GM19455 (cell line): ENCODE data around the gene TPRG1L.

Experiments used
- ATAC-seq: cut with Tn5 transposase; IDR thresholded peaks from one replicate; pipeline ENCODE4 v1.9.1; 2021; ENCODE audit not compliant: unreplicated experiment

TPRG1L gene

DNA sequence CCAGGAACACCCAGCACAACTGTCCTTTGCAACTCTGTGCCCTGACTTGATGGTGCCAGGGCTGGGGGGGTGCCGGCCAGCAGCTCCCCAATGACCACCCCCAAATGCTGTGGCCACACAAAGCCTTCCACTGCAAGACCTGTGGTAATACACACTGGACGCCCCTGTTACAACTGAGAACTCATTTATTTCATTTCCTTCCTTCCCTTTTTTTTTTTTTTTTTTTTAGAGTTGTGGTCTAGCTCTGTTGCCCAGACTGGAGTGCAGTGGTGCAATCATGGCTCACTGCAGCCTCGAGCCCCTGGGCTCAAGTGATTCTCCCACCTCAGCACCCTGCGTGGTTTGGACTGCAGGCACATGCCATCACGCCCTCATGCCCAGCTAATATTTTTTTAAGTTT lies 52.7 kb downstream of the TPRG1L start:
- ATAC-seq, result no peak

DNA sequence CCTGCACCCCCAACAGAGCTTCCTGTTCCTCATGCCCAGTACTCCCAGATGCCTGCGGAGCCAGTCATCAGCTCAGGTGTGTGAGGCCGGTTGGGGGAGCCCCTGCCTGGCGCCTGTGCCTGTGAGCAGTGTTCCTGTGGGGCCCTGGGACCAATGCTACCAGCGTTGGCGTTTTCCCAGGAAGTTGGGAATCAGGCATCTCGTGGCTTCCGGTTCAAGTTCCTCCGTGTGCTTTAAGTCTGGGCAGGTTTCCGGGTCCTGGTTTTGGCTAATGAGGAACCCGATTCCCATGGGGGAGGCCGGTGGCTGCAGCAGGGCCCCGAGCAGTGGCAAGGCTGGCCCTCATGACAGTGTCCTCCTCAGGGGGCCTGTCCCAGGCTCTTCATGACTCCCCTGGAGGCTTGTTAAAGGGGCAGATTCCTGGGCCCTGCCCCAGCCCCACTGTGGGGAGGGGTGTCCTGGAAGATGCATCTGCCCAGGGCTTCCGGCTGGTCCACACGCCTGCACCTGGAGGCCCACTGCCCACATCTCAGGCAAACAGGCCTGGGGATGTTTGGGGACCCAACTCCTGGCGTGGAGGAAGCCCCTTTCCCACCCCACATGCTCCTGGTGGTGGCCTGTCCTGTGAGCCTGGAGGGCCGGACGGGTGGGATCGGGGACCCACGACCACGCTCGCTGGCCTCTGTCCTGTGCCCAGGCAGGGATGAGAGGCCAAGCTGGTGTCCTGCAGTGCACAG lies 53.7 kb downstream of the TPRG1L start:
- no peak for ATAC-seq

DNA sequence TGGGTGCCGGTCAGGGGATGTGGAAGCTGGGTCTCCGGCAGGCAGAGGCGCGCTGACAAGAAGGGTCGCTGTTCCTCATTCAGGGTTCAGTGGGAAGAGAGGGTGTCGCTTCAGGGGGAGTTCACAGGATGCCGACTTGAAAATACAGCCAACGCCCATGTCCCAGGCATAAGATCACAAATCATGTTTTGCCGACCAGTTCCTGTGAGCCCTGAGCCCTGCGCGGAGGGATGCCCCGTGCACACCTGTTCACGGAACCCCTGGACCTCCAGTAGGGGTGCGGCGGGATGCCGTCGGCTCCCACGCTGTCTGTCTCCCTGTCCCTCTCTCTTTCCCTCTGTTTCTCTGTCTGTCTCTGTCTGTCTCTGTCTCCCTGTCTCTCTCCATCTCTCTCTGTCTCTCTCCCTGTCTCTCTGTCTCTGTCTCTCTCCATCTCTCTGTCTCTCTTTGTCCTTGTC lies 54.3 kb downstream of the TPRG1L start:
- no peak for ATAC-seq
